Liver (tissue), 3 donors: ENCODE data around the gene RSRC2.

Experiments
- SP1 ChIP-seq: IDR thresholded peaks from 2 replicates; pipeline ENCODE4 v1.6.1; 2018; ENCODE audit warnings: antibody characterized with exemption, mild to moderate bottlenecking
- TF ChIP-seq, protein P1 (sequence below): IDR thresholded peaks from 2 replicates; pipeline ENCODE4 v1.6.1; 2016; ENCODE audit warnings: antibody characterized with exemption, mild to moderate bottlenecking
- TF ChIP-seq, protein P2 (sequence below): fragments of 150-350 bp; IDR thresholded peaks from 2 replicates; pipeline ENCODE4 v1.5.1; 2017; ENCODE audit warnings: improper control_type of control experiment, low read depth, low read length; ENCODE audit not compliant: missing input control
- TF ChIP-seq, protein P3 (sequence below): IDR thresholded peaks from 2 replicates; pipeline ENCODE4 v1.6.1; 2016; ENCODE audit warnings: antibody characterized with exemption
- TF ChIP-seq, protein P4 (sequence below): IDR thresholded peaks from 2 replicates; pipeline ENCODE4 v1.6.1; 2016; ENCODE audit warnings: antibody characterized with exemption
- donor health status: healthy.
- donor health status: healthy.

DNA sequence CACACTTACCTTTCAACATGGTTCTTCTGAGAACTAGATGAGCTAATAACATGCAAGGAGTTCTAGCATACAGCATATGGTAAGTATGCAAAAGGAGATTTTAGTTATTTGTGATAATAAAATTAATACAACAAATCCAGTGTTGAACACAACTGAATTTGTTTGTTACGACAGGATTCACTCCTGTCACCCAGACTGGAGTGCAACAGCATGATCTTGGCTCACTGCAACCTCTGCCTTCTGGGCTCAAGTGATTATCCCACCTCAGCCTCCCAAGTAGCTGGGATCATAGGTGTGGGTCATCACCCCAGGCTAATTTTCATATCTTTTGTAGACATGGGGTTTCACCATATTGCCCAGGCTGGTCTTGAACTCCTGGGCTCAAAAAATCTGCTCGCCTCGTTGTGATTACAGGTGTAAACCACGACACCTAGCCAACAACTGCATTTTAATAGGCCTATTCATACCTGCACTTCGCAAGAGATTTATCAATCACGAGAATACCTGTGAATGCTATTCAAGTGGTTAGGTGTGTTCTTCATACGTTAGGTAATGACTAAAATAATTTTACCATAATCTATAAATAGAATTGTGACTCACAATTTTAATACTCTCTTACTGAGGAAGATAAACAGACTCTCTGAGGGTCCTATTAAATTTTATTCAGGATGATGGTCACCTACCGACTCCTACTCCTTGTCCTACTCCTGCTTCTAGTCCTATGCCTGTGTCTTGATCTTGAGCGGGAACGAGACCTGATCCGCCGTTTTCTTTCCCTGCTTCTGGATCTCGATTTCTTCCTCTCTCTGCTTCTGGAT, 10.0 kb downstream of the RSRC2 start:
- TF ChIP-seq, protein P1, sequence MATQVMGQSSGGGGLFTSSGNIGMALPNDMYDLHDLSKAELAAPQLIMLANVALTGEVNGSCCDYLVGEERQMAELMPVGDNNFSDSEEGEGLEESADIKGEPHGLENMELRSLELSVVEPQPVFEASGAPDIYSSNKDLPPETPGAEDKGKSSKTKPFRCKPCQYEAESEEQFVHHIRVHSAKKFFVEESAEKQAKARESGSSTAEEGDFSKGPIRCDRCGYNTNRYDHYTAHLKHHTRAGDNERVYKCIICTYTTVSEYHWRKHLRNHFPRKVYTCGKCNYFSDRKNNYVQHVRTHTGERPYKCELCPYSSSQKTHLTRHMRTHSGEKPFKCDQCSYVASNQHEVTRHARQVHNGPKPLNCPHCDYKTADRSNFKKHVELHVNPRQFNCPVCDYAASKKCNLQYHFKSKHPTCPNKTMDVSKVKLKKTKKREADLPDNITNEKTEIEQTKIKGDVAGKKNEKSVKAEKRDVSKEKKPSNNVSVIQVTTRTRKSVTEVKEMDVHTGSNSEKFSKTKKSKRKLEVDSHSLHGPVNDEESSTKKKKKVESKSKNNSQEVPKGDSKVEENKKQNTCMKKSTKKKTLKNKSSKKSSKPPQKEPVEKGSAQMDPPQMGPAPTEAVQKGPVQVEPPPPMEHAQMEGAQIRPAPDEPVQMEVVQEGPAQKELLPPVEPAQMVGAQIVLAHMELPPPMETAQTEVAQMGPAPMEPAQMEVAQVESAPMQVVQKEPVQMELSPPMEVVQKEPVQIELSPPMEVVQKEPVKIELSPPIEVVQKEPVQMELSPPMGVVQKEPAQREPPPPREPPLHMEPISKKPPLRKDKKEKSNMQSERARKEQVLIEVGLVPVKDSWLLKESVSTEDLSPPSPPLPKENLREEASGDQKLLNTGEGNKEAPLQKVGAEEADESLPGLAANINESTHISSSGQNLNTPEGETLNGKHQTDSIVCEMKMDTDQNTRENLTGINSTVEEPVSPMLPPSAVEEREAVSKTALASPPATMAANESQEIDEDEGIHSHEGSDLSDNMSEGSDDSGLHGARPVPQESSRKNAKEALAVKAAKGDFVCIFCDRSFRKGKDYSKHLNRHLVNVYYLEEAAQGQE = no peak
- TF ChIP-seq, protein P2, sequence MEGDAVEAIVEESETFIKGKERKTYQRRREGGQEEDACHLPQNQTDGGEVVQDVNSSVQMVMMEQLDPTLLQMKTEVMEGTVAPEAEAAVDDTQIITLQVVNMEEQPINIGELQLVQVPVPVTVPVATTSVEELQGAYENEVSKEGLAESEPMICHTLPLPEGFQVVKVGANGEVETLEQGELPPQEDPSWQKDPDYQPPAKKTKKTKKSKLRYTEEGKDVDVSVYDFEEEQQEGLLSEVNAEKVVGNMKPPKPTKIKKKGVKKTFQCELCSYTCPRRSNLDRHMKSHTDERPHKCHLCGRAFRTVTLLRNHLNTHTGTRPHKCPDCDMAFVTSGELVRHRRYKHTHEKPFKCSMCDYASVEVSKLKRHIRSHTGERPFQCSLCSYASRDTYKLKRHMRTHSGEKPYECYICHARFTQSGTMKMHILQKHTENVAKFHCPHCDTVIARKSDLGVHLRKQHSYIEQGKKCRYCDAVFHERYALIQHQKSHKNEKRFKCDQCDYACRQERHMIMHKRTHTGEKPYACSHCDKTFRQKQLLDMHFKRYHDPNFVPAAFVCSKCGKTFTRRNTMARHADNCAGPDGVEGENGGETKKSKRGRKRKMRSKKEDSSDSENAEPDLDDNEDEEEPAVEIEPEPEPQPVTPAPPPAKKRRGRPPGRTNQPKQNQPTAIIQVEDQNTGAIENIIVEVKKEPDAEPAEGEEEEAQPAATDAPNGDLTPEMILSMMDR = no peak
- TF ChIP-seq, protein P3, sequence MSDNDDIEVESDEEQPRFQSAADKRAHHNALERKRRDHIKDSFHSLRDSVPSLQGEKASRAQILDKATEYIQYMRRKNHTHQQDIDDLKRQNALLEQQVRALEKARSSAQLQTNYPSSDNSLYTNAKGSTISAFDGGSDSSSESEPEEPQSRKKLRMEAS = no peak
- TF ChIP-seq SP1 = no peak
- TF ChIP-seq, protein P4, sequence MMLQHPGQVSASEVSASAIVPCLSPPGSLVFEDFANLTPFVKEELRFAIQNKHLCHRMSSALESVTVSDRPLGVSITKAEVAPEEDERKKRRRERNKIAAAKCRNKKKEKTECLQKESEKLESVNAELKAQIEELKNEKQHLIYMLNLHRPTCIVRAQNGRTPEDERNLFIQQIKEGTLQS = no peak
